AG04449 (cell line): ENCODE data around the gene SCART1.
"Not testable (repeated sequence)": the region's sequence is repeated elsewhere in the genome, so short reads cannot be mapped to it uniquely, and the experiment has no call there.

Experiments used
- CTCF ChIA-PET: fragments of 350-600 bp; formaldehyde crosslinking; extraction: SDS; loops from one replicate; lab custom pipeline; 2021; ENCODE audit warnings: antibody characterized with exemption; lab: Yijun Ruan, JAX
- POLR2A ChIA-PET: fragments of 400-600, 350-600 bp; formaldehyde crosslinking; extraction: SDS; loops from one replicate; lab custom pipeline; 2020; ENCODE audit warnings: antibody characterized with exemption, inconsistent platforms; lab: Yijun Ruan, JAX
- DNase-seq: peaks from one replicate; pipeline ENCODE4 v3.0.0-alpha.2; 2010; ENCODE audit warnings: low read depth, low spot score
- H3K4me3 ChIP-seq: 2 replicates; pipeline ENCODE4 v1.5.1; 2011; ENCODE audit warnings: low read depth, mild to moderate bottlenecking, control low read depth, low read length
- TF ChIP-seq, protein P1 (sequence below): IDR thresholded peaks from one replicate; pipeline ENCODE4 v1.5.1; 2011; ENCODE audit warnings: mild to moderate bottlenecking, moderate library complexity, low read length, control low read depth, inconsistent platforms; ENCODE audit not compliant: insufficient read depth; ENCODE audit errors: missing control alignments

SCART1 gene

DNA sequence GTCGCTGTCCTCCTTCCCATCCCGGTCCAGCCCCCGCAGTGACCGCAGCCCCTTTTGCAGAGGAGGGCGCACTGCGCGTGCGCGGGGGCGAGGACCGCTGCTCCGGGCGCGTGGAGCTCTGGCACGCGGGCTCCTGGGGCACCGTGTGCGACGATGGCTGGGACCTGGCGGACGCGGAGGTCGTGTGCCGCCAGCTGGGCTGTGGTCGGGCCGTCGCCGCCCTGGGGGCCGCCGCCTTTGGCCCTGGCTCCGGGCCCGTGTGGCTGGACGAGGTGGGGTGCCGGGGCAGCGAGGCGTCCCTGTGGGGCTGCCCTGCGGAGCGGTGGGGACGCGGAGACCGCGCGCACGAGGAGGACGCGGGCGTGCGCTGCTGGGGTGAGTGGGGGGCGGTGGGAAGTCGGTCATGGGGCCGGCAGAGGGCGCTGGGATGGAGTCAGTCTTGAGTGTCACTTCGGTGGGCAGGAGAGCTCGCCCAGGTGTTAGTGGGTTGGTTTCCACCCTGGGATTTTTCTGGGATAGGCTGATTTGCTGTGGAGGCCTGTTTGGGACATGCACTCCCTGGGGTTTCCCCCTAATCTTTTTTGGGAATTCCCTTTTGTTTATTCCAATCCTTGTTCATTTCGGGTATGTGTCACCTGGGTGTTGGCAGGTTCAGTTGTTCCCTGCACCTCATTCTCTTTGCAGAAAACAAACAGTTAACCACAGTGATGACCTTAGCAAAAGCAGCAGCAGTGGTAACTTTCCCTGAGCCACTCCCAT lies 11.6 kb downstream of the SCART1 start:
- POLR2A ChIA-PET: no interaction called here
- H3K4me3 ChIP-seq: no peak overlapping the region
- TF ChIP-seq, protein P1, sequence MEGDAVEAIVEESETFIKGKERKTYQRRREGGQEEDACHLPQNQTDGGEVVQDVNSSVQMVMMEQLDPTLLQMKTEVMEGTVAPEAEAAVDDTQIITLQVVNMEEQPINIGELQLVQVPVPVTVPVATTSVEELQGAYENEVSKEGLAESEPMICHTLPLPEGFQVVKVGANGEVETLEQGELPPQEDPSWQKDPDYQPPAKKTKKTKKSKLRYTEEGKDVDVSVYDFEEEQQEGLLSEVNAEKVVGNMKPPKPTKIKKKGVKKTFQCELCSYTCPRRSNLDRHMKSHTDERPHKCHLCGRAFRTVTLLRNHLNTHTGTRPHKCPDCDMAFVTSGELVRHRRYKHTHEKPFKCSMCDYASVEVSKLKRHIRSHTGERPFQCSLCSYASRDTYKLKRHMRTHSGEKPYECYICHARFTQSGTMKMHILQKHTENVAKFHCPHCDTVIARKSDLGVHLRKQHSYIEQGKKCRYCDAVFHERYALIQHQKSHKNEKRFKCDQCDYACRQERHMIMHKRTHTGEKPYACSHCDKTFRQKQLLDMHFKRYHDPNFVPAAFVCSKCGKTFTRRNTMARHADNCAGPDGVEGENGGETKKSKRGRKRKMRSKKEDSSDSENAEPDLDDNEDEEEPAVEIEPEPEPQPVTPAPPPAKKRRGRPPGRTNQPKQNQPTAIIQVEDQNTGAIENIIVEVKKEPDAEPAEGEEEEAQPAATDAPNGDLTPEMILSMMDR: no peak
- DNase-seq: no peak
- CTCF ChIA-PET: interaction anchor here (1.2 kb wide), 1 partner anchor 136 kb away, joined by 3 read pairs; no protein-coding TSS in a partner anchor

DNA sequence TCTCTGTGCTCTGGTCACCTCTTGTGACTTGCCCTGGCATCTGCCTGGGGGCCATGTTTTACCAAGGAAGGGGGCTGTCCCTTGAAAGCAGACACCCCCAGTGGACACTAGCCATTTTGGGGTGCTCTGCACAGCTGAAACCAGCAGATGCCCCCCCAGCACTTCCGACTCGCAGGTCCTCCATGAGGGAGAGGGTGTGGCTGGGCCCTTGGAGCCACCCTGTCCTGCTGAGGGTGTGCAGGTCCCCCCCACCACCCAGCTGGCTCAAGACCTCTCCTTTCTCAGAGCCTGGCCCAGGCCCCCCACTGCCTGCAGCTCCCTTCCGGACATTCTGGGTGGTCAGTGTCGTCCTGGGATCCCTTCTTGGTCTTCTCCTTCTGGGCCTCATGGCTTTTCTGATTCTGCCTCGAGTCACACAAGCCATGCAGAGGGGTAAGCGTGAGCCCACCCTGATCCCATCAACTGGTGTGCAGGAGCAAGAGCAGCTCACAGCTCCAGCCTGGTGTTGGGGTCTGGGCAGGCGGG lies 12.3 kb downstream of the SCART1 start:
- no peak for DNase-seq
- H3K4me3 ChIP-seq: no peak overlapping the region
- TF ChIP-seq, protein P1: no peak
- ChIA-PET POLR2A (no interaction called here), CTCF (interaction anchor here (1.2 kb wide), 1 partner anchor 136 kb away, joined by 3 read pairs; no protein-coding TSS in a partner anchor)

DNA sequence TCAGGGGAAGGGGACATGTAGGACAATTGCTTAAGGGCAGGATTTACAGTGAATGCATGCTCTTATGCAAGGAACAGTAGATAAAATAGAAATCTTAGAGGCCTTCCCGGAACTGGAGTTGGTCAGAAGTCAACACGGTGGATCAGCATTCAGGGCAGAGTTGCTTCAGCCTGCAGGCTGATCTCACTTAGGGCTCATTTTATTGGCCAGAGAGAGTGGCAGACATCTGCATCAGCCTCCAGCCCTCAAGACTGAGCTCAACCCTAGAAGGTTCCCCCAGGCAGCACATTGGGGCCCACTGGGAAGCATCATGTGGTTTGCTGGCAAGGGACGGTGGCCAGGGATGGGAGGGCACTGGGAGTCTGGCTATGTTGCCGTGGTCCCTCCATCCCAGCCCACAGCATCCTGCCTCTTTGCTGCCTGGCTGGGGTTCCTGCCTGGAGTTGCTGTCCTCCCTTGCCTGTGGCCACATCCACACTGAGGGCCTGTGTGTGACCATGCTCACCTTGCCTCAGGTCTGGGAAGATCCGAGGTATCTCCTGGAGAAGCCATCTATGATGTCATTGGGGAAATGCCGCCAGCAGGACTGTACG lies 13.0 kb downstream of the SCART1 start:
- POLR2A ChIA-PET: no interaction called here

DNA sequence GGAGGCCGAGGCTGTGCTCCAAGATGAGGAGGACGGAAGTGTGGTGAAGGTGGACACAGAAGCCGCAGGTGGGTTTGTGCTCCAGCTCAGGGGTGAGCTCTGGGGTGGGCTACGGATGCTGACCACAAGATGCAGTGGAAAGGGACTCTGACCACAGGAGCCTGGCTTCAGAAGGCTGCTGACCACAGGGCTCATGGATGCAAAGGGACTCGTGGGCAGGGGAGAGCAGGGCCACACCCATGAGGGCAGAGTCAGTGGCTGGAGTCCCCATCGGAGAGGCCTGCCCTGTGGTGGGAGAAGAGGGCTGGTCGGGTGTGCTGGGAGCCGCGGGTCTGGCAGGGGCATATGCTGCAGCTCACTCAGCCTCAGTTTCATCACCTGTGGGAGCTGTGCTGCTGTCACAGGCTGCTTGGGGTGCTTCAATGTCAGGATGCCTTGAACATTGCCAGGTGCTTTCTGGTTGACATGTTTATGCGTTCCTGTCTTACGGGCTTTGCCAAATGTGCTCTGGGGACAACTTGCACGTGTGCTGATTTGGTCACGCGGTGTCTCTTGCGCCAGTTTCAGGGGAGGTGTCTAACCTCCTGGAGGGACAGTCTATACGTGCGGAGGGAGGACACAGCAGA lies 13.7 kb downstream of the SCART1 start:
- ChIA-PET POLR2A (no interaction called here), CTCF (no interaction called here)
- TF ChIP-seq, protein P1: no peak

More for the DNA sequence above, 13.0 kb downstream of the SCART1 start:
- no peak for DNase-seq
- CTCF ChIA-PET: interaction anchor here (1.2 kb wide), 1 partner anchor 137 kb away, joined by 3 read pairs; no protein-coding TSS in a partner anchor
- TF ChIP-seq, protein P1: no peak
- H3K4me3 ChIP-seq: no peak overlapping the region

DNA sequence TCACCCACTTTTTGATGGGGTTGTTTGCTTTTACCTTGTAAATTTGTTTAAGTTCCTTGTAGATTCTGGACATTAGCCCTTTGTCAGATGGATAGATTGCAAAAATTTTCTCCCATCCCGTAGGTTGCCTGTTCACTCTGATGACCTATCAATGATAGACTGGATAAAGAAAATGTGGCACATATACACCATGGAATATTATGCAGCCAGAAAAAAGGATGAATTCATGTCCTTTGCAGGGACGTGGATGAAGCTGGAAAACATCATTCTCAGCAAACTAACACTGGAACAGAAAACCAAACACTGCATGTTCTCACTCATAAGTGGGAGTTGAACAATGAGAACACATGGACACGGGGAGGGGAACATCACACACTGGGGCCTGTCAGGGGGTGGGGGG lies 15.5 kb downstream of the SCART1 start:
- CTCF ChIA-PET, POLR2A ChIA-PET, DNase-seq: not testable (repeated sequence)

More for the DNA sequence above, 13.7 kb downstream of the SCART1 start:
- H3K4me3 ChIP-seq: no peak overlapping the region
- no peak for DNase-seq

DNA sequence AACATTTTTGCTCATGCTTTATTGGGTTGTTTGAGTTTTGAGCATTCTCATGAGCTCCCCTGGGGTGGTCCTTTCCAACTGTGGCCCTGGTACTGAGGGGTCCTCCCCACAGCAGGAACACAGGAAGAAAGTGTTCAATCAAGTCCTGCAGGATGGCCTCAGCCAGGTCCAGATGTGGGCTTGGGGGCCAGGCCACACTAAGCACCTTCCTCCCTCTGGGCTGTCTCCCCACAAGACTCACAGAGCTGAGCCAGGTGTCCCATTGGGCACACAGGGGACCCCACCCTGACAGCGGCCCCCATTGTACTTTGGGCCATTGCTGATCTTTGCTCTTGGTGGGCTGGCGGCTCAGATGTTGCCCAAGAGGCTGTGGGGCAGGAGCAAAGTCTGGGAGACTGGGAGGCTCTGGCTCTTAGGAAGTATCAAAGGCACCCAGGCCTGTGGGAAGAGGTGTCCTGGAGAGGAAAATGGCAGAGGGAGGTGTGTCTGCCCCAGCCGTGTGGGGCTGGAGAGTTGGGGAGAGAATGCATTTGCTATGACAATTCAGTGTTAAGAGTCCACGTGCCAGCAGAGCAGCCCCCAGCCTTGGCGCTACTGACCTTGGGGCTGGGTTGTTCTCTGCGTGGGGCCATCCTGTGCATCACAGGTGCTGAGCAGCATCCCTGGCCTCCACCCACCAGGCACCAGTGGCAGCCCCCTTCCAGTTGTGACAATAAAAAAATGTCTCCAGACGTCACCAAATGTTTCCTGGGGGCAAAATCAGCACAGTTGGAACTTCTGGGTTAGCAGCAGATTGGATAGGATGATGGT lies 17.8 kb downstream of the SCART1 start:
- H3K4me3 ChIP-seq: no peak overlapping the region
- POLR2A ChIA-PET: no interaction called here
- no peak for DNase-seq
- TF ChIP-seq, protein P1: no peak
- CTCF ChIA-PET: no interaction called here

More for the DNA sequence above, 15.5 kb downstream of the SCART1 start:
- H3K4me3 ChIP-seq: not testable (repeated sequence)
